ENCODE results near the gene MRPL28.
"Not testable (repeated sequence)": the region's sequence is repeated elsewhere in the genome, so short reads cannot be mapped to it uniquely, and the experiment has no call there.

The MRPL28 gene
- 13.1 reads per million, percentile 37 among the genes with 10 or more reads in this experiment for total RNA-seq

DNA sequence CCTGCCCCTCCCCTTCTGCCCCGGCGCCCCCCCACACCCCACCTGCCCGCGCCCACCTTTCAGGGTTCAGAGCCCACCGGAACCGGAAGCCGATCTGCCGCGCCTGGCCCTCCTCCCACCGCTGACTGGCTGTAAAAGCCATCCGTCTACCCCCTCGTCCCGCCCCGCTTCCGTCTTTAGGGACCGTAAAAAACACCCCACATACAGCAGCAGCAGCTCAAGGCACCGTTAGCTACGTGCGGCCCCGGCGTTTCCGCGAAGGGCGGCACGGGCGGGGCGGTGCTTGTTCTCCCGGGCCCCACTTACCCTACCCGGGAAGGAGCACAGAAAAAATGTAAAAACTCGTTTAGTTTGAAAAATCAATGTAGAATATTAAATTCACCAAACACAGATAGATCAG, at the start of gene MRPL28:
TSS of gene MRPL28 (minus strand) at position 96 of the 400 bp plus-strand sequence. CDS start 320 bp downstream, outside the sequence.
- DNase-seq = peak; percentile 87

DNA sequence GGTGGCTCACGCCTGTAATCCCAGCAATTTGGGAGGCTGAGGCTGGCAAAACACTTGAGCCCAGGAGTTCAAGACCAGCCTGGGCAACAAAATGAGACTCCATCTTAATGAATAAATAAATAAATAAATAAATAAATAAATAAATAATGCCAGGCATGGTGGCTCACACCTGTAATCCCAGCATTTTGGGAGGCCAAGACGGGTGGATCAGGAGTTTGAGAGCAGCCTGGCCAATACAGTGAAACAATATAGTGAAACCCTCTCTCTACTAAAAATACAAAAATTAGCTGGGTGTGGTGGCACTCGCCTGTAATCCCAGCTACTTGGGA, 44.8 kb upstream of the MRPL28 start:
- DNase-seq = not testable (repeated sequence)

DNA sequence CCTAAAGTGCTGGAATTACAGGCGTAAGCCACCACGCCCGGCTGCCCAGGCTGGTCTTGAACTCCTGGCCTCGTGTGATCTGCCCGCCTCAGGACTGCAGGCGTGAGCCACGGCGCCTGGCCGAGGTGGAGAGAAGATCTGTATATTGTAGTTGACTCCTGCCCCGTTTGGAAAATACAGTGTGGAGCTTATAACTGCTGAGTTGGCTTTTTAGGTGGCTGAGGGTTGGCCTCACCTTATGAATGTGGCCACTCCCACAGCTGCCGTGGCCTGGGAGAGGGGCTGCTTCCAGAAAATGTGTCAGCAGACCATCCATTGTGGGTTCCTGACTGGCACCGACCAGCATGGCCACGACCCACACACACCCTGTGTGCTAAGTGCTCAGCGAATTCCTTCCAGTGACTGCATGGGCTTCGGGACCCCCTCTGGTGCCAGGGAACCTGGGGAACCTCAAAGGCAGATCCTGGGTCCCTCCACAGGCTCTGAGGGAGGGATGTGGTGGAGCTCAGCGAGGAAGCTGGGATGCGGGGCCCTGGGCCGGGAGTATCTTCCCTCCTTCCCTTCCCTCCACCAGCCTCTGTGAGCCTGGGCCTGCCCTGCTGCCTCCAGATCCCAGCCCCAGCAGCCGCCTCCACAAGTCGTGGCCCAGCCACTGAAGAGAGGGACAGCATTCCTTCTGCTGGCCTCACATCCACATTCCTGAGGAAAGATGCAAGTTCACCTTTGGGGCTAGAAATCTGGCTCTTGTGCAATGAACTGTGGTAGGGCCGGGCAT, 44.2 kb upstream of the MRPL28 start:
- DNase-seq = no peak

DNA sequence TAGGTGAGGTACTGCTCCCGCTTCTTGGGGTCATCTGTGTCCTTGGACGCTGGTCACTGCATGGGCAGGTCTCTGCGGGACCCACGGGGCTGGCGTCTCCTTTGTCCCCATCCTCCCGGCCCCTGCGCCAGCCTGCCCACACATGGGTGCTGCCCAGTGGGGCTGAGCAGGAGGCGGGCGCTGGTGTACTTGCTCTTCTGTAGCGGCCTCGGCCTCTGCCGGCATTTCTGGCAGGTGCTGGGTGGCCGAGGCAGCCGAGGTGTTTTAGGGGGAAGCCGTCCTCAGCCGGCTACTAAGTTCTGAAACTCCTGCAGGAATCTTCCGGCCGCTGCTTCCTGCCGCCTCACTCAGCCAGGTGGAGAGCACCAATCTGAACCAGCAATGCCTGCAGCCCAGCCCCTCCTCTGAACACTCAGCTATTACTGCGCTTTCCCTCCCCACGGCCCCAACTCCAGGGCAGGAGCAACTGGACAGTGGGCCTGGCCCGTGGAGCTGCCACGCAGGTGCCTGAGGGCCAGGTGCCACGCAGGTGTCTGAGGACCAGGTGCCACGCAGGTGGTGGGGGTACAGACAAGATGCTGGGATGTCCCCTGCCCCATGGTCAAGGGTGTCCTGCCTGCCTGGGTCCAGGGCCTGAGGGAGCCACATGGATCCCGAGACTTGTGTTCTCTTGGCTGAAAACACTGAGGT, 41.4 kb upstream of the MRPL28 start:
- DNase-seq = no peak

DNA sequence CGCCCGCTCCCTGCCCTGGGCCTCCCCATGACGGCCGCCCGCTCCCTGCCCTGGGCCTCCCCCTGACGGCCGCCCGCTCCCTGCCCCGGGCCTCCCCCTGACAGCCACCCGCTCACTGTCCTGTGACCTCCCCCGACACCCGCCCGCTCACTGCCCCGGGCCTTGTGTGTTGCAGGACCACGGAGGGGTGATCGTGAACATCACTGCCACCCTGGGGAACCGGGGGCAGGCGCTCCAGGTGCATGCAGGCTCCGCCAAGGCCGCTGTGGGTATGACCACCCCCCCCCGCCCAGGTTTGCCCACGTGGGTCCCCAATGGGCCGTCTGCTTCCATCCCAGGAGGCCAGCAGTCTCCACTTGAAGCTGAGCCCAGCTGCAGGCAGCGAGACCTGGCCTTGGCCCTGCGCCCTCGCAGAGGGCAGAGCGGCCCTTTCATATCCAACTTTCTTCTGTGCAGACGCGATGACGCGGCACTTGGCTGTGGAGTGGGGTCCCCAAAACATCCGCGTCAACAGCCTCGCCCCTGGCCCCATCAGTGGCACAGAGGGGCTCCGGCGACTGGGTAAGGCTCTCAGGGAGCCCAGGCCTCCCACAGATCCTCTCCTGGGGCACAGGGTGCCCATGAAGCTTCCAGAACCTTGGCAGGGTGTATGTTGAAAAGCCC, 40.3 kb upstream of the MRPL28 start:
- no peak for DNase-seq

DNA sequence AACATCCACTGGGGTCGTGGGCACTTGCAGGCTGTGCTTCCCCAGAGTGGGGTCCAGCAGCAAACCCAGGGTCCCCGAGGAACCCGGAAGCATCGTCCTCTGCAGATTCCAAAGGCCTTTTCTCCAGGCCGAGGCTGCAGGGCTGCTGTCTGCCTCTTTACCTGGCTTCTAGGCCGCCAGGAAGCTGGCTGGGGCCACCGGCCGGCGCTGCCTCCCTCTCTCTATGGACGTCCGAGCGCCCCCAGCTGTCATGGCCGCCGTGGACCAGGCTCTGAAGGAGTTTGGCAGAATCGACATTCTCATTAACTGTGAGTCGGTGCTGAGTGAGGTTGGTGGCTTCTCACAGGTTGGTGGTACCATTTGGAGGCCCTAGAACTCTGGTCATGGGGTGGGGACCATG, 36.9 kb upstream of the MRPL28 start:
- DNase-seq = no peak

DNA sequence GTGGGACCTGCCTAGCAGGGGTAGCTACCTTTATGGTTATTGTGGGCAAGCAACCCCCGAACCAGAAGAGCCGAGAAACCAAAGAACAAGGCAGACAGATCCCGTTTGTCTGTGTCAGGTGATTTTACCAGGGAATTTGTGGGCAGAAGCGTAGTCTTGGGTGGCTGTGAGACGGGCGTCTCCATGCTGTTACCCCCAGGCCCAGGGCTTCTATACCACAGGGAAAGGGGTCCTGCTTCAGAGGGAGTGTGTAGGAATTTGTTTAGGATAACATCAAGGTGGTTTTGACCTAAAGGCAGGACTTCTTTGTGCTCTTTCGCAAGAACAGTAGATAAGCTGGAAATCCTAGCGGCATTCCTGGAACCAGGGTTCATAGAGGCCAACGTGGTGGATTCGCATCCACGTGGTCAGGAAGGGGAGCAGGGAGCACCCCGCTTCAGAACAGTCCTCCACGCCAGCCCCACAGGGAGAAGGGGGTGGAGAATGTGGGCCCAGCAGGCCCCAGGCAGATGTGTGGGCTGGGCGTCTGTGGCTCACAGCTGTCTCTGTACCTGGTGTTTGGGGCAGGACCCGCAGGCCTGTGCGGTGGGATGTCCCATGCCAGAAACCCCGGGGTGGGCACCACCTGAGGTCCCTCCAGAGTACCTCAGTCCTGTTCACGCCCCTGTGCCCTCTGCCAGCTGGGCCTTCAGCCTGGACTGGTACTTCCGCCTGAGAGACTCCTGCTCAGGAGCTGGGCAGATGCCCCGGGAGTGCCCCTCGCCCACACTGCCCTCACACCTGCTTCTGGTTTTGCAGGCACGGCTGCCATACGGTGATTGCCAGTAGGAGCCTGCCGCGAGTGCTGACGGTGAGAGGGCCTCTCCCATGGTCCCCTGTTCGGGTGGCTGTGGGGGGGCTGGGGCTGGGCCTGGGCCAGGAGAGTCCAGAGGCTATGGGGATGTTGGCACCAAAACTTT, 35.5 kb upstream of the MRPL28 start:
- no peak for DNase-seq

DNA sequence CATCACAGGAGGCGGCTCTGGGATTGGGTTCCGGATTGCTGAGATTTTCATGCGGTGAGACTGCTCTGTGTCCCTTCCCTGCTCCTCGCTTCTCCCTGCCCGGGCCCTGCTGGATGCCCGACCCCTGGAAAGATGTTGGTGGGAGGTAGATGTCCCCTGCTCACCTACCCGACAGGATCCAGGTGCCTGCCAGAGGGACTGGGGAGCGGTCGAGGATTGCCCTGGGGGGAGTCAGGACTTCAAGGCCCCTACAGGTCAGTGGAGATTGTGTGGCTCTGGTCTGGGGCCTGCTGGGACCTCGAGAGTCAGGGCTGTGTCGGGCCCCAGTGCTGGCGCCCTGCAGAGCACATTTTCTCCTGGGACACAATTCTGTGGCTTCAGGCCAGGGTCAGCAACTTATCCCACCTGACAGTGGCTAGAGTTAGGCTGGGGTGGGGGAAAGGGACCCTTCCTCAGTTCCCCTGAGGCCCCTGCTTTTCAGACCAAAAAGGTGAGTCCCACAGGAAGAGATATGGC, 34.7 kb upstream of the MRPL28 start:
- no peak for DNase-seq

DNA sequence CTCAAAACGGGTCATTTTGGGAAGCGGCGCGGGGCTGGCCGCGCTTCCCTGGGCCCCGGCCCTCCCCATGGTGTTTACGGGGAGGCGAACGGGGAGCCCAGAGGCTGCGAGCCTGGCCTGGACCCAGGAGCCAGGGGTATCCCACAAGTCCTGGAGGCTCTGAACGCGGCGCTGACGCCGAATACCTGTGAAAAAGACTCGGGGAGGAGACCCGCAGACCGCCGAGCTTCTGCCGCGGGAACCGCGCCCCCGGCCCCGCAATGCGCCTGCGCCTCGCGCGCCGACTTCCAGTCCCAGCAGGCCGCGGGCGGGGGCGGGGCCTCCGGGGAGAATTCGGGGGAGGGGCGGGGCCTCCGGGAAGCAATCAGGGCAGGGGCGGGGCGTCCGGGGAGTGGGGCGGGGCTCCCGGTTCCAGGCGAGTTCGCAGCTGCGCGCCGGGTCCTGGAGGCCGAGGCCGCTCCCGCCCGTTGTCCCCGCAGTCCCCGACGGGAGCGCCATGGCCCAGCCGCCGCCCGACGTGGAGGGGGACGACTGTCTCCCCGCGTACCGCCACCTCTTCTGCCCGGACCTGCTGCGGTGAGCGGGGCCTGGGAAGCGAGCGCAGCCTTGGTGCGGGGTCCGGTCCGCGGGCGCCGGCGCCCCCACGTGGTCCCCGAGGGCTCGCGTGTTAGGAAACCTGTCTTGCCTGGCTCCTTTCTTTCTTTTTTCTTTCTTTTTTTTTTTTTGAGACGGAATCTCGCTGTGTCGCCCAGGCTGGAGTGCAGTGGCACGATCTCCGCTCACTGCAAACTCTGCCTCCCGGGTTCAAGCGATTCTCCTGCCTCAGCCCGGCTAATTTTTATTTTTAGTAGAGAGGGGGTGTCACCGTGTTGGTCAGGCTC, 31.4 kb upstream of the MRPL28 start, which contains the start of gene DECR2:
TSS of gene DECR2 (plus strand) at position 418 of the 881 bp plus-strand sequence. CDS start at position 497, 79 bp downstream.
- peak; percentile 99 for DNase-seq

DNA sequence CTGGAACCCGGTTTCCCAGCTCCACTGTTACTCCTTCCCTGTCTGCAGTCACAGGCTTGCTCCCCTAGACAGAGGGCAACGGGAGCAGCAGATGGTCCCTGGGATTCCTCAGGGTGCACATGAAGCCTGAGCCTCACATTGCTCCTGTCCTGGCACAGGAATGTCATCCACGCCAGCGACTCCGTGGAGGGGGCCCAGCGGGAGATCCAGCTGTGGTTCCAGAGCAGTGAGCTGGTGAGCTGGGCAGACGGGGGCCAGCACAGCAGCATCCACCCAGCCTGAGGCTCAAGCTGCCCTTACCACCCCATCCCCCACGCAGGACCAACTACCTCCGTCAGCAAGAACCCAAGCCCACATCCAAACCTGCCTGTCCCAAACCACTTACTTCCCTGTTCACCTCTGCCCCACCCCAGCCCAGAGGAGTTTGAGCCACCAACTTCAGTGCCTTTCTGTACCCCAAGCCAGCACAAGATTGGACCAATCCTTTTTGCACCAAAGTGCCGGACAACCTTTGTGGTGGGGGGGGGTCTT, 29.8 kb upstream of the MRPL28 start:
- no peak for DNase-seq

DNA sequence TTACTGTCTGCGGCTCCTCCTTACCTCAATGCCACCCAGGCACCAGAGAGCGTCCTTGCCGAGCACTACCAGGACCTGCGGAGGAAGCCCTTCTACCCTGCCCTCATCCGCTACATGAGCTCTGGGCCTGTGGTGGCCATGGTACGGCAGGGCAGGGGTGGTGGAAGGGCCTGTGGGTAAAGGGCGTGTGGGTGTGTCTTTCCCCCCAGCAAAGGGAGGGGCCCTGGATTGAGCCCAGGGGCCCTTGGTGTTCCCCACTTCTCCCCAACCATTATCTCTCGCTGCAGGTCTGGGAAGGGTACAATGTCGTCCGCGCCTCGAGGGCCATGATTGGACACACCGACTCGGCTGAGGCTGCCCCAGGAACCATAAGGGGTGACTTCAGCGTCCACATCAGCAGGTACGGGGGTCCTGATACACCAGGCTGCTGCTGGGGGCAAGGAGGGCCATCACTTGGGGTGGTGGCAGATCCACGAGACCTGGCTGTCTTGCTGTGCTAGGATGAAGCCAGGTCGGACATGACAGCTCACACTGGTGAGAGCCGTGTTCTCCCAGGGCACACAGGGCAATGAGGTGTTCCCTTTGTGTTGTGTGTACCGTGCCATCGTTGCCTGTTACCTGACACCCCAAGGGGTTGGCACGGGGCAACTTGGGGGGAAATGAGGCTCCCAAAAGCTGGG, 29.1 kb upstream of the MRPL28 start:
- no peak for DNase-seq

DNA sequence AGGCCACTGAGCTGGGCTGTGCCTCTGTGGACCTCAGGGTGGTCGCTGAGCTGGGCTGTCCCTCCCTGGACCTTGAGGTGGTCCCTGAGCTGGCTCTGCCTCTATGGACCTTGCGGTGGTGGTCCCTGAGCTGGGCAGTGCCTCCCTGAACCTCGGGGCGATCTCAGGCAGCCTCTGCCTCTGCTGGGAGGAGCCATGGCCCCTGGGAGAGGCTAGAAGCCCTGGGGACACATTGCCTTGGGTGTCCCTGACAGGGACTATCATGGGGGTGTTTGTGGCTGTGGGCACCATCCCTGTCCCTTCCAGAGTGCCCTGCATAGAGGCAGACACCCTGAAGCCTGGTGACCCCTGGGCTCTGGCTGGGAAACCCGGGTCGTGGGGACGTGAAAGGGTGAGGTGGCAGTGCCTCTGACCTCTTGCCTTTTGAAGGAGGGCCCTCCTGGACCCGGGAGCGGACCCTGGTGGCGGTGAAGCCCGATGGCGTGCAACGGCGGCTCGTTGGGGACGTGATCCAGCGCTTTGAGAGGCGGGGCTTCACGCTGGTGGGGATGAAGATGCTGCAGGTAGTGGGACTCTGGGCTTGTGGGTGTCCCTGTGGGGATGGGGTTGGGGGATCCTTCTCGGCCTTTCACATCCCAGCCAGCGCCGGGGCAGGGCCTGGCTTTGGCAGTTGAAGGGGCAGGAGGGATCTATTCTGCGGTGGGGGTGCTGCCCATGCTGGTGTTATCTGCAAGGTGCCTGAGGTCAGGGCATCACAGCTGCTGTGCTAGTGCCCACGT, 28.4 kb upstream of the MRPL28 start:
- DNase-seq = no peak

DNA sequence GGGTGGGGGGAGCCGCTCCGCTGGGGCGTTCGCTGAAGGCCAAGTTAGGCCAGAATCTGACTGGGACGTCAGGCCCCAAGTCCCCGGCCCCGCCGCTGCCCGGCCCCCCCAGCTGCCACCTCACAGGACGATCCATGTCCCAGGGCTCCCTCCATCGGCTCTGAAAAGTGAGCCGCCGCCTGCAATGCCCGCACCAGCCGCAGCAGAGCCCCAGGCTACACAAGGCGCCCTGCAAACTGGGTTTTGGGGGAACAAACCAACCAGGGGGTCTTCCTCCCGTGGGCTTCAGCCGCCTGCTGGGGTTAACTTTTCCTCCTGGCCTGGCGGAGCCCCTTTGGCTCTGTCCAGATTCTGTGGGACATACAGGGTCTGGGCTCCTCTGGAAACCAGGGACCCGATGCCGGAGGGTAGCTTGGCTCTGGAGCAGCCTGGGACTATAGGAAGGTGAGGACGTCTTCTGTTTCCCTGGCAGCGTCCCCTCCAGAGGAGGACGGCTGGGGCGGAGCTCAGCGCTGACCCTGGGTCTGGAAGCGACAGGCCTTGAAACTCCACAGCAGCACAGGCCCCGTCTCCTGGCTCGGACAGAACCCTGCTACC, 27.5 kb upstream of the MRPL28 start:
- DNase-seq = no peak

DNA sequence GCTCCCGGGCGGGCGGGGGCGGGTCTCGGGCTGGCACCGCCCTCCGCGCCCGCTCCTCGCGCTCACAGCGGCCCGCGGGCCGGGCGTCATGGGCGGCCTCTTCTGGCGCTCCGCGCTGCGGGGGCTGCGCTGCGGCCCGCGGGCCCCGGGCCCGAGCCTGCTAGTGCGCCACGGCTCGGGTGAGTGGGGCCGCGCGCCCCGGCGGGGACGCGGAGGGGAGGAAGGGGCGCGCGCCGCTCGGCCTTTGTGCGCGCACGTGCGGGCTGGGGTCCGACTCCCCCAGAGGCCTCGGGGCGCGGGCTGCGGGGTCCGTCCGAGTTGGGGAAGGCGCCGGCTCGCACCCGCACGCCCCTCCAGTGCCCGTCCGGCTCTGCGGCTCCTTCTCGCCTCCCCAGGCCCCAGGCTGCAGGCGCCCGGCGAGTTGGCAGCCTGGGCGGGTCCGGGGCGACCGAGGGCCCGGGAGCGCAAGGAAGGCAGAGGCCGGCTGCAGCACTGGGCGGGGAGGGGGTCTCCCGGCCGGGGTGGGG, 26.9 kb upstream of the MRPL28 start, which contains the start of gene NME4:
TSS of gene NME4 (plus strand) at position 65 of the 527 bp plus-strand sequence. CDS start at position 89, 24 bp downstream.
- no peak for DNase-seq

DNA sequence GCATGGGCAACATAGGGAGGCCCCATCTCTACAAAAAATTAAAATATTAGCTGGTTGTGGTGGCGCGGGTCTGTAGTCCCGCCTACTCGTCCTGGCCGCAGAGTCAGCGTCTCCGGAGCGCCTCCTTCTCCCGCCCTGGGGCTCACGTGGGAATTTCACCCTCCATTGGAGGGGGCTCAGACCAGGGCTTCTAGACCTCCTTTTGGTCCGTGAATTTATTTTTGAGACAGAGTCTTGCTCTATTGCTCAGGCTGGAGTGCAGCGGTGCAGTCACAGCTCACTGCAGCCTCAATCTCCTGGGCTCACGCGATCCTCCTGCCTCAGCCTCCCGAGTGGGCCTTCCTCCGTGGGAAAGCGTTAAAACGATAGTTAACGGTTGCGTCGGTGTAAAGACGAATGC, 26.3 kb upstream of the MRPL28 start:
- DNase-seq = no peak

DNA sequence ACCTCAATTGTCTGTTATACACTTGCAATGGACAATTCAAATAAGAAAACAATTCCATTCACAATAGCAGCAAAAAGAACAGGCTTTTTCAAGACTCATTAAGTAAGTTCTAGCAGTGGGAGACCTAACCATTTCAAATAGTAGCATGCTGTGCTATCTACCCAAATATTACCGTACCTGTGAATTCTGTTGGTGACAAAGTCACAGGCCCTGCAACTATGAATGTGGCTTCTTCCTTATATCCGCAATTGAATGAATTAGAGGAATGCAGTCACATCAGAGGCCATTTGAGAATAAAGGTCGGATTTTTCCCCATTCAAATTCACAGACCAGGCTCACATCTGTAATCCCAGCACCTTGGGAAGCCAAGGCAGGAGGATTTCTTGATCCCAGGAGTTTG, 25.9 kb upstream of the MRPL28 start:
- DNase-seq = no peak

DNA sequence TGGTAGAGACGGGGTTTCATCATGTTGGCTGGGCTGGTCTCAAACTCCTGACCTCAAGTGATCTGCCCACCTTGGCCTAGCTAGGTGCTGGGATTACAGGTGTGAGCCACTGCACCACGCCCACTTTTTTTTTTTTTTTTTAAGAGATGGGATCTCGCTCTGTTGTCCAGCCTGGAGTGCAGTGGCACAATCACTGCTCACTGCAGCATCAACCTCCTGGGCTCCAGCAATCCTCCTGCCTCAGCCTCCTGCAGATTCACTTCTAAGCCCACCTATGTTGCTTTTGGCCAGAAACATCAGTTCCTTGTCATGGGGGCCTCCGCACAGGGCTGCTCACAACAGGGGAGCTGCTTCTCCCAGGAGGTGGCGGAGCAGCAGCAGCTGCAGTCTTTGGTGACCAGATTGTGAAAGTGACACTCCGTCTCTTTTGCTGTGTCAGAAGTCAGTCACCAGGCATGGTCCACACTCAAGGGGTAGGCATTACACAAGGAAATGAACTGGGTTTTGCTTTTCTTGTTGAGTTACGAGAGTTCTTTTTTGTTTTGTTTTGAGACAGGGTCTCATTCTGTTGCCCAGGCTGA, 22.2 kb upstream of the MRPL28 start:
- no peak for DNase-seq

DNA sequence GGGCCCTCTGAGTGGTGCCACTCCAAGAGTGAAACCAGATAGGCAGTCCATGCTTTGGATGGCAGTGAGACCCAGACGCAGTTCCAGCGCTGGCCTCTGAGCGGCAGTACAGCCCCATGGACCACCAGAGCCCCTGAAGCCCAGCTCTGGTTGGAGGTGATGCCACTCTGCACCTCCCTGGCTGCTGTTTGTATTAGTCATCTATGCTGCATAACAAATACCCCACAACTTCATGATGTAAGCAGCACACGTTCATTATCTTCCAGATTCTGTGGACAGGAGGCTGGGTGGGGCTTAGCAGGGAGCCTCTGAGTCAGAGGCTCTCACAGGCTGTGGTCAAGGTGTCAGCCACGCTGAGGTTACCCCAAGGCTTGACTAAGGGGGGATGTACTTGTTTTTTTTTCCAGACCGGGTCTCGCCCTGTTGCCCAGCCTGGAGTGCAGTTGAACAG, 21.6 kb upstream of the MRPL28 start:
- peak; percentile 61 for DNase-seq

All from effector CD4-positive, alpha-beta T cell (primary cell).